Smooth muscle cell (in vitro differentiated cells): ENCODE measurements around the gene WDR11. TPM values are rescaled to one million over a fixed set of nuclear protein-coding genes. Genes with fewer than 3 reads are reported as not detected.

ENCODE experiments used
- DNase-seq: peaks from one replicate; lab custom pipeline; 2025; ENCODE audit not compliant: unreplicated experiment; lab: John Stamatoyannopoulos, UW
- H2AFZ ChIP-seq: fragments of 200-600 bp; sonication (generic); 2 replicates; pipeline ENCODE4 v1.6.0; 2016; ENCODE audit warnings: antibody characterized with exemption, low read depth, mild to moderate bottlenecking
- H3F3A ChIP-seq: fragments of 200-600 bp; sonication (generic); 2 replicates; pipeline ENCODE4 v1.6.0; 2017; ENCODE audit warnings: antibody characterized with exemption, low read depth
- H3K27ac ChIP-seq: fragments of 200-600 bp; sonication (generic); 2 replicates; pipeline ENCODE4 v1.5.1; 2016; ENCODE audit warnings: low read depth, mild to moderate bottlenecking
- H3K27me3 ChIP-seq: fragments of 200-600 bp; sonication (generic); 2 replicates; pipeline ENCODE4 v1.6.1; 2016; ENCODE audit warnings: low read depth, mild to moderate bottlenecking
- H3K36me3 ChIP-seq: fragments of 200-600 bp; sonication (generic); 2 replicates; pipeline ENCODE4 v1.5.1; 2016; ENCODE audit warnings: low read depth
- H3K4me1 ChIP-seq: fragments of 200-600 bp; sonication (generic); 2 replicates; pipeline ENCODE4 v1.5.1; 2016; ENCODE audit warnings: low read depth
- H3K4me2 ChIP-seq: fragments of 200-600 bp; sonication (generic); 2 replicates; pipeline ENCODE4 v1.6.0; 2016; ENCODE audit warnings: mild to moderate bottlenecking
- H3K4me3 ChIP-seq: fragments of 200-600 bp; sonication (generic); 2 replicates; pipeline ENCODE4 v1.5.1; 2016; ENCODE audit warnings: mild to moderate bottlenecking
- H3K79me2 ChIP-seq: fragments of 200-600 bp; sonication (generic); 2 replicates; pipeline ENCODE4 v1.6.0; 2016; ENCODE audit warnings: low read depth, mild to moderate bottlenecking
- H3K9ac ChIP-seq: fragments of 200-600 bp; sonication (generic); 2 replicates; pipeline ENCODE4 v1.6.0; 2016; ENCODE audit warnings: low read depth
- H3K9me3 ChIP-seq: fragments of 200-600 bp; sonication (generic); replicated peaks from 2 replicates; pipeline ENCODE4 v1.5.1; 2016; ENCODE audit warnings: low read depth
- H4K20me1 ChIP-seq: fragments of 200-600 bp; sonication (generic); 2 replicates; pipeline ENCODE4 v1.6.0; 2016; ENCODE audit warnings: low read depth
- WGBS: methylation state at CpG from one replicate; pipeline ENCODE4 v1.1.7; 2016; ENCODE audit warnings: low lambda C conversion rate; 5-methylcytosine and 5-hydroxymethylcytosine counted together
- polyA plus RNA-seq: library from polyadenylated mRNA; unstranded; fragments of >200 nt; fragmentation: Nextera tagmentation; extraction: Ambion mirVana; gene quantifications from 2 replicates; pipeline ENCODE4 v1.2.1, GENCODE V29; 2016
- total RNA-seq: library from RNA; depleted of rRNA; stranded (reverse); fragments of >200 nt; gene quantifications from 2 replicates; pipeline ENCODE4 v1.2.3, GENCODE V29; 2014
- TF ChIP-seq, protein P1 (sequence below): fragments of 200-600 bp; sonication (generic); IDR thresholded peaks from 2 replicates; pipeline ENCODE4 v1.5.1; 2017; ENCODE audit warnings: borderline replicate concordance, mild to moderate bottlenecking, antibody characterized with exemption; ENCODE audit not compliant: insufficient read depth, poor library complexity, severe bottlenecking

WDR11 gene
- total and polyA plus RNA-seq, 2 experiments from 2014 or later: 19.3 to 58.7 TPM

DNA sequence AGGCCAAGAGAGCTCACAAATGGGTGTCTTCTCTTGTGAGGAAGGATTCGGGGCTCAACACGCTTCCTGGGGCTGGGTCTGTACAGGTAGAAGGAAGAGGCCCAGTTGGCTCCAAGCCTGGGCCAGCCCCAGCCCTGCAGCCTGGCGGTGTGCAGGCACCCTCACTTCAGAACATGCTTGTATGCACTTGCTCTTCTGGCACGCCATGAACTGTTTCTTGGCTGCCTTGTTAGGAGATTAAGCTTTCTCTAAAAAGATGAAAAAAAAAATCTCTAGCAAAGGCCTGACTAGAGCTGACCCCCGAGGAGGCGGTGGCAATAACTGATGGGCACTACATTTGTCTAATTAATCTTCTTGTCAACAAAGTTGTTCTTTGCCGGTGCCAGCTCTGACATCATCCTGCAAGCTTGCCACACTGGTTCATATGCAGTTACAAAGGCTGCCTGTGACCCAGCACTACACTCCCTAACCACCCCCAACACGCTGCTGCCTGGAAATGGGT lies 94.7 kb downstream of the WDR11 start:
- Histone ChIP-seq H3K27ac (peak overlapping the region; percentile 10), H3K4me2 (no peak overlapping the region), H3K4me1 (peaks cover 7% of the 10 kb centered on the region)

DNA sequence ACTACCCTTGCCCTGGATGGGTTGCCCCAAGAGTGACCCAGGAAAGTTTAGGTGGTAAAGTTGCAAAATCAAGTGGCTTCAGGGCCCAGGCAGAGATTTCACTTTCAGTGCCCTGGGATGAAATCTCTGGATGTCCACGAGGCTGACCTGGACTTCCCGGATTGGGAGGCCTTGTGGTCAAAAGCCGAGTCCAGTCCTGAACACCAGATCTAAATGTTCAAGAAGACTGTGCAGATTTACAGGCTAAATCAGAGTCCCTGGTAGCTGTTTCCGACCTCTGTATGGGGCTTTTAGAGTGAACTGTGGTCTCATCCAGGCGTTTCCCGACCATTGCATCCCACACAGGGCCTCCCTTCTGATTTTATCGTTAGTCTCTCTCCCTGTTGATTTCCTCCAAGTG lies 95.3 kb downstream of the WDR11 start:
- no peaks in the 10 kb centered on the region for H3K79me2 ChIP-seq
- peaks cover 3% of the 10 kb centered on the region for H3F3A ChIP-seq
- TF ChIP-seq, protein P1, sequence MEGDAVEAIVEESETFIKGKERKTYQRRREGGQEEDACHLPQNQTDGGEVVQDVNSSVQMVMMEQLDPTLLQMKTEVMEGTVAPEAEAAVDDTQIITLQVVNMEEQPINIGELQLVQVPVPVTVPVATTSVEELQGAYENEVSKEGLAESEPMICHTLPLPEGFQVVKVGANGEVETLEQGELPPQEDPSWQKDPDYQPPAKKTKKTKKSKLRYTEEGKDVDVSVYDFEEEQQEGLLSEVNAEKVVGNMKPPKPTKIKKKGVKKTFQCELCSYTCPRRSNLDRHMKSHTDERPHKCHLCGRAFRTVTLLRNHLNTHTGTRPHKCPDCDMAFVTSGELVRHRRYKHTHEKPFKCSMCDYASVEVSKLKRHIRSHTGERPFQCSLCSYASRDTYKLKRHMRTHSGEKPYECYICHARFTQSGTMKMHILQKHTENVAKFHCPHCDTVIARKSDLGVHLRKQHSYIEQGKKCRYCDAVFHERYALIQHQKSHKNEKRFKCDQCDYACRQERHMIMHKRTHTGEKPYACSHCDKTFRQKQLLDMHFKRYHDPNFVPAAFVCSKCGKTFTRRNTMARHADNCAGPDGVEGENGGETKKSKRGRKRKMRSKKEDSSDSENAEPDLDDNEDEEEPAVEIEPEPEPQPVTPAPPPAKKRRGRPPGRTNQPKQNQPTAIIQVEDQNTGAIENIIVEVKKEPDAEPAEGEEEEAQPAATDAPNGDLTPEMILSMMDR: no peak
- H3K9ac ChIP-seq: no peak overlapping the region
- H3K9me3 ChIP-seq: no peaks in the 10 kb centered on the region
- peak overlapping the region; percentile 2 for H2AFZ ChIP-seq
- H3K4me3 ChIP-seq: no peak overlapping the region
- H3K27ac ChIP-seq: peak overlapping the region; percentile 10
- H3K36me3 ChIP-seq: no peaks in the 10 kb centered on the region
- 28% methylated on average over 7 of the region's 7 CpGs for WGBS
- peak overlapping the region; percentile 19 for H3K4me2 ChIP-seq
- H4K20me1 ChIP-seq: no peaks in the 10 kb centered on the region
- peak; percentile 16 for DNase-seq
- peaks cover 13% of the 10 kb centered on the region for H3K4me1 ChIP-seq
- no peaks in the 10 kb centered on the region for H3K27me3 ChIP-seq

More for the DNA sequence above, 94.7 kb downstream of the WDR11 start:
- Histone ChIP-seq H3K9me3 (no peaks in the 10 kb centered on the region), H3F3A (peaks cover 3% of the 10 kb centered on the region), H3K4me3 (no peak overlapping the region), H3K9ac (no peak overlapping the region), H3K27me3 (no peaks in the 10 kb centered on the region), H3K79me2 (no peaks in the 10 kb centered on the region), H2AFZ (no peak overlapping the region), H3K36me3 (no peaks in the 10 kb centered on the region), H4K20me1 (no peaks in the 10 kb centered on the region)
- WGBS: 68% methylated on average over 8 of the region's 8 CpGs
- TF ChIP-seq, protein P1: no peak
- no peak for DNase-seq

DNA sequence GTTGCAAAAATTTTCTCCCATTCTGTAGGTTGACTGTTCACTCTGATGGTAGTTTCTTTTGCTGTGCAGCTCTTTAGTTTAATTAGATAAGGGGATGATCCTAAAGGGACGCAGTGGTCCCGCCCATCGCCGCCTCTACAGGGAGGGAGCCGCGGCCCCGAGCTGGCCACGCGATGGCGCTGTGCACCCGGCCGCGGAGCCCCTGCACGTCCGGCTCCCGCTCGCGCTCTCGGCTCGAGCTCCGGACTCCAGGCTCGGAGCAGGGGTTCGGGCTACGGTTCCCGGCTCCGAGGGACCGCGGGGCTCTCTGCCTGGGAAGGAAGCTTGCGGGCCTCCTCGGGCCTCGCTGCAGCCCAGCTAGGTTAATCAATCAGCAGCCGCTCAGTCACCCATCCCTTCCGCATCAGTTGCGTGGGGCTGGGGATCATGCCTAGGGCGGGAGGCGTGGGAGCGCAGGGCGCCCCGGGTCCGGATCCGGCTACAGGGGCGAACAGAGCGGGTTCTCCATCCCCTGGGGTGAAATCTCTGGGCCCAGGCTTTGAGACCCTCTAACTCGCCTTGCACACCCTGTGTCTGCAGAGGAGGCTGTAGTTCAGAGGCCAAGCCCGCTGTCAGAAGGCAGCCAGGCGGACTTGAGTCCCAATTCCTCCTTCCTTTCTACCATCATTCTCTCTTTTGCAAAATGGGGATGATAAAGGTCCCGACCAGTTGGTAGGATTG lies 97.9 kb downstream of the WDR11 start:
- H2AFZ ChIP-seq: peak overlapping the region; percentile 73
- no peak overlapping the region for H3K27ac ChIP-seq
- H3K36me3 ChIP-seq: no peaks in the 10 kb centered on the region
- no peaks in the 10 kb centered on the region for H3K79me2 ChIP-seq
- 3% methylated on average over 34 of the region's 47 CpGs for WGBS
- peak; percentile 33 for DNase-seq
- TF ChIP-seq, protein P1: peak; percentile 97
- no peaks in the 10 kb centered on the region for H3K9me3 ChIP-seq
- no peaks in the 10 kb centered on the region for H4K20me1 ChIP-seq
- peaks cover 15% of the 10 kb centered on the region for H3K4me1 ChIP-seq
- peak overlapping the region; percentile 91 for H3K4me2 ChIP-seq
- H3K9ac ChIP-seq: no peak overlapping the region
- H3K27me3 ChIP-seq: no peaks in the 10 kb centered on the region
- H3K4me3 ChIP-seq: peak overlapping the region; percentile 51
- H3F3A ChIP-seq: peaks cover 3% of the 10 kb centered on the region

DNA sequence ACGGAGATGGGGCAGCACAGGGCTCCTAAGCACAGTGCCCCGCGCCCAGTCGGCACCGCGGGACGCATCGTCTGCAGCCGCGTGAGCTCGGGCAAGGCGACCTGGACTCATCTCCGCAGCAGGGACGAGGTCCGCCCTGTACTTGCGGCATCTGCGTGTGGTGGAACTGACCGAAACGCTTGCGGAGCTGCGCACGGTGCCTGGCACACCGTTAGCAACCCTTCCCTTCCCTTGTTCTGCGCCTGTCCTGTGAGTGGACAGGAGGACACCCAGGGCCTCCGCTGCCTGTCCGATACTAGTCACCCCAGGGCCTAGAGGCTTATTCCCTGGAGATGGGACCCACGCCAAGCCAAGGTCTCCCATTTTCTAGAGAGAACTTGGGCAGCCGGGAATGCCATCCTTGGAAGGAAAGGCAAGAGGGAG lies 98.5 kb downstream of the WDR11 start:
- Histone ChIP-seq H3K27ac (peak overlapping the region; percentile 75), H3K9ac (peak overlapping the region; percentile 31), H3K4me3 (peak overlapping the region; percentile 51), H3K27me3 (no peaks in the 10 kb centered on the region), H3K4me2 (peak overlapping the region; percentile 91), H2AFZ (peak overlapping the region; percentile 73), H4K20me1 (no peaks in the 10 kb centered on the region), H3K79me2 (no peaks in the 10 kb centered on the region), H3K9me3 (no peaks in the 10 kb centered on the region), H3K4me1 (peaks cover 15% of the 10 kb centered on the region), H3K36me3 (no peaks in the 10 kb centered on the region), H3F3A (peaks cover 3% of the 10 kb centered on the region)
- 15% methylated on average over 28 of the region's 28 CpGs for WGBS
- DNase-seq: peak; percentile 39
- TF ChIP-seq, protein P1: no peak
